ENCODE data around the gene SNRPD3.

DNA sequence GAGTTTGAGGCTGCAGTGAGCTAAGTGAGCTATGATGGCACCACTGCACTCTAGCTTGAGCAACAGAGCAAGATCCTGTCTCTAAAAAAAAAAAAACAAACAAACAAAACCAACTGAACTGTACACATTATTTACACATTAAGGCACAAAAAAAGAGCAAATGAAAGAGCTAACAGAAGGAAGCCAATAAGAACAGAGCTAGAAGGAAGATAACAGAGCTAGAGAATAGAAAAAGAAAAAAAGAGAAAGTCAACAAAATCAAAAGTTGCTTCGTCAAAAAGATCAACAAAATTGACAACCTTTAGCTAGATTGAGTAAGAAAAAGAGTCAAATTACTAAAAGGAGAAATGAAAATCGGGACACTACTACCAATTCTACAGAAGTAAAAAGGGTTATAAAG lies 25.9 kb upstream of the SNRPD3 start:
- TF ChIP-seq, protein P1, sequence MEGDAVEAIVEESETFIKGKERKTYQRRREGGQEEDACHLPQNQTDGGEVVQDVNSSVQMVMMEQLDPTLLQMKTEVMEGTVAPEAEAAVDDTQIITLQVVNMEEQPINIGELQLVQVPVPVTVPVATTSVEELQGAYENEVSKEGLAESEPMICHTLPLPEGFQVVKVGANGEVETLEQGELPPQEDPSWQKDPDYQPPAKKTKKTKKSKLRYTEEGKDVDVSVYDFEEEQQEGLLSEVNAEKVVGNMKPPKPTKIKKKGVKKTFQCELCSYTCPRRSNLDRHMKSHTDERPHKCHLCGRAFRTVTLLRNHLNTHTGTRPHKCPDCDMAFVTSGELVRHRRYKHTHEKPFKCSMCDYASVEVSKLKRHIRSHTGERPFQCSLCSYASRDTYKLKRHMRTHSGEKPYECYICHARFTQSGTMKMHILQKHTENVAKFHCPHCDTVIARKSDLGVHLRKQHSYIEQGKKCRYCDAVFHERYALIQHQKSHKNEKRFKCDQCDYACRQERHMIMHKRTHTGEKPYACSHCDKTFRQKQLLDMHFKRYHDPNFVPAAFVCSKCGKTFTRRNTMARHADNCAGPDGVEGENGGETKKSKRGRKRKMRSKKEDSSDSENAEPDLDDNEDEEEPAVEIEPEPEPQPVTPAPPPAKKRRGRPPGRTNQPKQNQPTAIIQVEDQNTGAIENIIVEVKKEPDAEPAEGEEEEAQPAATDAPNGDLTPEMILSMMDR (IDR thresholded peaks at IDR 0.05) = no peak
- no peak for TF ChIP-seq POLR2A (IDR thresholded peaks at IDR 0.05)
